GM23248 (cell line): ENCODE data around the gene TOM1L1.

Source experiments
- EZH2 ChIP-seq: fragments of 200-600 bp; sonication (generic); IDR thresholded peaks from 2 replicates; pipeline ENCODE4 v1.6.1; 2018; ENCODE audit warnings: antibody characterized with exemption, mild to moderate bottlenecking; ENCODE audit not compliant: insufficient read depth, poor library complexity, severe bottlenecking
- EZH2phosphoT487 ChIP-seq: fragments of 200-600 bp; sonication (generic); IDR thresholded peaks from 2 replicates; pipeline ENCODE4 v1.6.1; 2018; ENCODE audit warnings: antibody characterized with exemption, moderate library complexity, mild to moderate bottlenecking, low read depth; ENCODE audit not compliant: insufficient read depth

DNA sequence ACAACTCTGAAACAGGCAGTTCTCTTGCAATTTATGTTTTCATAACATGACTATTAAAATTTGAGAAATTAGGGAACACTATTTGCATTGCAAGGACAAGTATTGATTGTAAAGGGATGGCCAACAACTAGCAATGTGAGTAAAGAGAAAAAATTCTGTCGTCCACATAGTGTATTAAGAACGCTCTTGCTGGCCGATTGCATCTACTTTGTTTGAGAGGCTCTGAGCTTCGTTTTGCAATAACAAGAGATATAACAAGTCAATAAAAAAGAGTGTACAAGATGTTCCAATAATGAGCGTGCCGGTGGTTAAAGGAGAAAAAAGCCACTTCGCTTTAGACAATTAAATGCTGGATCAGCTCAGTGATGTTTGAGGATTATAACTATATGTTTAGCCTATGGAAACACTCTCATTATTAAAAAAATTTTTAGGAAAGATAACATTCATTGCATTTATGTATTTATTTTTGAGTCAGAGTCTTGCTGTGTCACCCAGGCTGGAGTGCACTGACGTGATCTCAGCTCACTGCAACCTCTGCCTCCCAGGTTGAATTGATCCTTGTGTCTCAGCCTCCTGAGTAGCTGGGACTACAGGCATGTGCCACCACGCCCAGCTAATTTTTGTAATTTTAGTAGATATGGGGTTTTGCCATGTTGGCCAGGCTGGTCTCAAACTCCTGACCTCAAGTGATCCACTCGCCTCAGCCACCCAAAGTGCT is 19.2 kb upstream of the TOM1L1 start:
- no peak for TF ChIP-seq EZH2phosphoT487
- no peak for TF ChIP-seq EZH2
